Peyer's patch (tissue), 4 donors: ENCODE data around the gene SH2D7. TPM values are rescaled to one million over a fixed set of nuclear protein-coding genes. Genes with fewer than 3 reads are reported as not detected.

Experiments
- DNase-seq, 3 donors: peaks; one replicate each; pipeline ENCODE4 v3.0.0-alpha.2; 2017 to 2019
- H3K27ac ChIP-seq, 4 donors: fragments of 200-600 bp; sonication (generic); one replicate each; pipeline ENCODE4 v1.5.1; 2016 to 2019
- H3K27me3 ChIP-seq, 2 donors: fragments of 200-600 bp; sonication (generic); one replicate each; pipeline ENCODE4 v1.5.1; 2019
- H3K36me3 ChIP-seq, 3 donors: fragments of 200-600 bp; sonication (generic); one replicate each; pipeline ENCODE4 v1.5.1; 2016 to 2019
- H3K4me1 ChIP-seq, 4 donors: fragments of 200-600 bp; sonication (generic); one replicate each; pipeline ENCODE4 v1.5.1; 2016 to 2019
- H3K4me3 ChIP-seq, 4 donors: fragments of 200-600 bp; sonication (generic); 1 replicate in 3 of 4; 2 replicates in 1 of 4; pipeline ENCODE4 v1.5.1; 2016 to 2019; ENCODE audit warnings: mild to moderate bottlenecking in 1 of 4
- H3K9me3 ChIP-seq, 4 donors: fragments of 200-600 bp; sonication (generic); one replicate each; pipeline ENCODE4 v1.5.1; 2016 to 2019; ENCODE audit warnings: mild to moderate bottlenecking in 1 of 4
- CTCF ChIP-seq, 6 experiments: fragments of 450-650 bp in 4 of 6; fragments of 200-600 bp in 2 of 6; sonication (generic) in 1 of 6; IDR thresholded peaks; one replicate each; pipeline ENCODE4 v1.5.1; 2017 to 2019; ENCODE audit warnings: antibody characterized with exemption in 6 of 6, mild to moderate bottlenecking in 3 of 6, moderate library complexity in 1 of 6
- POLR2A ChIP-seq, 2 donors: fragments of 450-650 bp; IDR thresholded peaks; one replicate each; pipeline ENCODE4 v1.5.1; 2017; ENCODE audit warnings: antibody characterized with exemption in 2 of 2, mild to moderate bottlenecking in 2 of 2, moderate library complexity in 2 of 2
- total RNA-seq, 4 donors: library from RNA; depleted of rRNA; stranded (reverse); fragments of >200 nt; gene quantifications; one replicate each; pipeline ENCODE4 v1.1.0, GENCODE V29; 2016

SH2D7 gene
- total RNA-seq, 4 donors from 2014 or later = 3.3 to 7.7 (median 4.6) TPM

- peak in 1 of 3 donors; percentile 47 for DNase-seq
- TF ChIP-seq POLR2A (IDR thresholded peaks at IDR 0.05) (no peak), CTCF (IDR thresholded peaks at IDR 0.05) (peak in 3 of 6 experiments; percentile 13 to 27 (median 18))
- Histone ChIP-seq H3K36me3 (no peaks in the 10 kb centered on the region), H3K4me1 (peaks cover 0 to 53% (median 3%) of the 10 kb centered on the region in 4 donors), H3K27me3 (no peaks in the 10 kb centered on the region), H3K27ac (peak overlapping the region; percentile 85 to 97 (median 93)), H3K4me3 (peak overlapping the region; percentile 83 to 96 (median 90)), H3K9me3 (no peaks in the 10 kb centered on the region)
These were observed 15.9 kb upstream of the SH2D7 start for GRCh38 chr15:78076231-78077052.

GRCh38 chr15:78077053-78077870 is 15.1 kb upstream of the SH2D7 start, which contains the start of gene TBC1D2B:
TBC1D2B (minus strand) TSS chr15:78077711; CDS start chr15:78077652, 59 bp downstream.
- no peaks in the 10 kb centered on the region for H3K36me3 ChIP-seq
- DNase-seq = peak; percentile 69 to 85 (median 85)
- H3K4me3 ChIP-seq = peak within 1 kb of the TSS; percentile 83 to 96 (median 90)
- TF ChIP-seq CTCF (IDR thresholded peaks at IDR 0.05) = no peak
- TF ChIP-seq POLR2A (IDR thresholded peaks at IDR 0.05) = peak in 1 of 2 donors; percentile 51
- no peaks in the 10 kb centered on the region for H3K27me3 ChIP-seq
- no peaks in the 10 kb centered on the region for H3K9me3 ChIP-seq
- H3K27ac ChIP-seq = peak within 1 kb of the TSS; percentile 85 to 97 (median 93)
- peaks cover 0 to 44% (median 3%) of the 10 kb centered on the region in 4 donors for H3K4me1 ChIP-seq

- DNase-seq = no peak
- Histone ChIP-seq H3K4me3 (peak overlapping the region; percentile 83 to 96 (median 90)), H3K27ac (peak overlapping the region; percentile 61 to 97 (median 93)), H3K9me3 (no peaks in the 10 kb centered on the region), H3K36me3 (no peaks in the 10 kb centered on the region), H3K4me1 (peaks cover 0 to 44% (median 3%) of the 10 kb centered on the region in 4 donors), H3K27me3 (no peaks in the 10 kb centered on the region)
- TF ChIP-seq POLR2A (IDR thresholded peaks at IDR 0.05) (no peak), CTCF (IDR thresholded peaks at IDR 0.05) (no peak)
These were observed 14.5 kb upstream of the SH2D7 start for GRCh38 chr15:78077871-78078210.

GRCh38 chr15:78079298-78080087 is 12.9 kb upstream of the SH2D7 start:
- Histone ChIP-seq H3K36me3 (no peaks in the 10 kb centered on the region), H3K27ac (no peak overlapping the region), H3K9me3 (no peaks in the 10 kb centered on the region), H3K4me3 (no peak overlapping the region), H3K4me1 (peaks cover 0 to 44% (median 3%) of the 10 kb centered on the region in 4 donors), H3K27me3 (no peaks in the 10 kb centered on the region)
- DNase-seq = peak in 2 of 3 donors; percentile 26 to 33
- TF ChIP-seq CTCF (IDR thresholded peaks at IDR 0.05) (no peak), POLR2A (IDR thresholded peaks at IDR 0.05) (no peak)

GRCh38 chr15:78080088-78080460 is 12.3 kb upstream of the SH2D7 start:
- no peak overlapping the region for H3K4me3 ChIP-seq
- H3K27ac ChIP-seq = no peak overlapping the region
- H3K36me3 ChIP-seq = no peaks in the 10 kb centered on the region
- H3K27me3 ChIP-seq = no peaks in the 10 kb centered on the region
- no peaks in the 10 kb centered on the region for H3K9me3 ChIP-seq
- peak in 2 of 3 donors; percentile 28 to 42 for DNase-seq
- H3K4me1 ChIP-seq = peaks cover 0 to 43% (median 3%) of the 10 kb centered on the region in 4 donors
- TF ChIP-seq POLR2A (IDR thresholded peaks at IDR 0.05) = no peak
- no peak for TF ChIP-seq CTCF (IDR thresholded peaks at IDR 0.05)
